Natural killer cell (primary cell): ENCODE data around the gene MATN1. TPM values are rescaled to one million over a fixed set of nuclear protein-coding genes. Genes with fewer than 3 reads are reported as not detected.

ENCODE experiments used
- ATAC-seq, 3 donors: fragments of 150-1000 bp in 2 of 3; fragments of 200-7000 bp in 1 of 3; cut with Tn5 transposase; 1 replicate in 1 of 3; 2 replicates in 2 of 3; pipeline ENCODE4 v1.10.0; 2021; ENCODE audit warnings: mild to moderate bottlenecking in 2 of 3, moderate library complexity in 2 of 3
- DNase-seq, 2 donors: peaks; one replicate each; pipeline versions ENCODE4 v3.0.0 to v3.0.0-alpha.2; 2013 to 2021; ENCODE audit warnings: mixed read lengths in 1 of 2
- H3K27ac ChIP-seq: one replicate; pipeline ENCODE4 v1.5.1; 2013; ENCODE audit warnings: mild to moderate bottlenecking, low read length
- H3K27me3 ChIP-seq: one replicate; pipeline ENCODE4 v1.6.1; 2013; ENCODE audit warnings: low read length; ENCODE audit not compliant: control insufficient read depth, insufficient read depth
- H3K36me3 ChIP-seq: one replicate; pipeline ENCODE4 v1.6.1; 2013; ENCODE audit warnings: low read length; ENCODE audit not compliant: control insufficient read depth, insufficient read depth
- H3K4me1 ChIP-seq: one replicate; pipeline ENCODE4 v1.6.1; 2013; ENCODE audit warnings: low read length; ENCODE audit not compliant: control insufficient read depth, insufficient read depth
- H3K4me3 ChIP-seq: one replicate; pipeline ENCODE4 v1.5.1; 2013; ENCODE audit warnings: low read length
- H3K9me3 ChIP-seq: one replicate; pipeline ENCODE4 v1.6.1; 2013; ENCODE audit warnings: low read length; ENCODE audit not compliant: control insufficient read depth, insufficient read depth
- H3K27ac Mint-ChIP-seq, 2 donors: one replicate each; pipeline ENCODE4 v1.8.0; 2022; ENCODE audit warnings: mild to moderate bottlenecking in 2 of 2, mixed read lengths in 2 of 2, moderate library complexity in 1 of 2
- H3K27me3 Mint-ChIP-seq, 2 donors: one replicate each; pipeline ENCODE4 v1.8.0; 2022; ENCODE audit warnings: low read depth in 2 of 2, mixed read lengths in 2 of 2
- H3K36me3 Mint-ChIP-seq: one replicate; pipeline ENCODE4 v1.8.0; 2022; ENCODE audit warnings: mixed read lengths
- H3K4me1 Mint-ChIP-seq, 2 donors: one replicate each; pipeline ENCODE4 v1.8.0; 2022; ENCODE audit warnings: mixed read lengths in 2 of 2
- H3K4me3 Mint-ChIP-seq: one replicate; pipeline ENCODE4 v1.8.0; 2022; ENCODE audit warnings: mild to moderate bottlenecking, moderate library complexity, mixed read lengths
- H3K9me3 Mint-ChIP-seq, 2 donors: one replicate each; pipeline ENCODE4 v1.8.0; 2022; ENCODE audit warnings: mixed read lengths in 2 of 2
- whole genome bisulfite sequencing: methylation state at CpG from one replicate; pipeline ENCODE4 v1.1.7; 2013; ENCODE audit warnings: missing lambda C conversion rate; ENCODE audit not compliant: insufficient coverage; 5-methylcytosine and 5-hydroxymethylcytosine counted together
- intact Hi-C: fragments of 100-400 bp; cut with micrococcal nuclease; formaldehyde crosslinking; loops from one replicate; pipeline ENCODE4 v1.14.2; 2022
- total RNA-seq, 4 donors: library from RNA; stranded (reverse); fragments of 120-200 nt in 1 of 4; gene quantifications; one replicate each; pipeline versions ENCODE4 v1.2.3 to v1.2.4, GENCODE V29; 2013 to 2022
- TF ChIP-seq, protein P1 (sequence below): fragments of 200-600 bp; IDR thresholded peaks from one replicate; pipeline ENCODE4 v1.8.0; 2022; ENCODE audit warnings: antibody characterized with exemption

MATN1 gene
- total RNA-seq, 3 donors from 2014 or later (not counting 1 experiment from before 2014, with no cell fraction given), result 0.93 to 1.7 (median 1.2) TPM

DNA sequence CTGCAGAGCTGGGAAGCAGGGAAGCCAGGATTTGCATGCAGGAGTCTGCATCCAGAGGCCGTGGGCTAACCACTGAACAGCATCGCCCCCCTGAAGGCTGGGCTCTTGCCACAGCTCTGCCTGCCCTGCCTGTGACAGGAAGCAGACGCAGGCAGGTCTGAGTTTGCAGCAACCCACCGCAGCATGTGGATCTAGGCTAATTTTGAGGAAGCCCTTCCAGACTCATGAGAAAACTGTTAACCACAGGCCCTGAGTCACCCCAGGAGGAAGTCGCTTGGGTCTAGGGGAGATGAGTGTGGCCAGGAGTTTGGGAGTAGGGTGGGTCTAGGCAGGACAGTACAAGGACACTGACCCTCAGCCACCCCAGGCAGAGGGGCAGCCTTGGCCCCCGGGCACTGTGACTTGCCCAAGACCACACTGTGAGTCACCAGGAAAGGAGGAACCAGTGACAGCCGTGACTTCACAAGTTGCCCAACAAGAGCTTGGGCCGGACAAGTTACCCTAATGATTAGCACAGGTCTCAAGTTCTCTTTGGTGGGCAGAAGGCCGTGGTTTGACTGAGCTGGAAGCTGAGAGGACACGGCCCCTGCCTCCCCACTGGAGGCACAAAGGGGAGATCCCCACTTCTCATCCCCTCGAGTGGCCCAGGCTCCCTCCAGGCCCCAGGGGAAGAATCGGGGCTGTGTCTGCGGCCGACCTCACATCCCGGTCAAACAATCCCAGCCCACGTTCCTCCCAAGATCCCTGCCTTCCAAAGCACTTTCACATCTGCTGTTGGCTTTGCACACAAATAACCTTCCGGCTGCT is 33.4 kb upstream of the MATN1 start:
- Mint-ChIP-seq H3K4me3 (peak overlapping the region; percentile 99), H3K36me3 (no peaks in the 10 kb centered on the region), H3K9me3 (no peaks in the 10 kb centered on the region), H3K27ac (peak overlapping the region; percentile 99 to 100), H3K4me1 (peaks cover 81 to 88% of the 10 kb centered on the region in 2 donors), H3K27me3 (no peaks in the 10 kb centered on the region)
- peak overlapping the region; percentile 95 for H3K27ac ChIP-seq
- peak overlapping the region; percentile 87 for H3K4me3 ChIP-seq
- TF ChIP-seq, protein P1, sequence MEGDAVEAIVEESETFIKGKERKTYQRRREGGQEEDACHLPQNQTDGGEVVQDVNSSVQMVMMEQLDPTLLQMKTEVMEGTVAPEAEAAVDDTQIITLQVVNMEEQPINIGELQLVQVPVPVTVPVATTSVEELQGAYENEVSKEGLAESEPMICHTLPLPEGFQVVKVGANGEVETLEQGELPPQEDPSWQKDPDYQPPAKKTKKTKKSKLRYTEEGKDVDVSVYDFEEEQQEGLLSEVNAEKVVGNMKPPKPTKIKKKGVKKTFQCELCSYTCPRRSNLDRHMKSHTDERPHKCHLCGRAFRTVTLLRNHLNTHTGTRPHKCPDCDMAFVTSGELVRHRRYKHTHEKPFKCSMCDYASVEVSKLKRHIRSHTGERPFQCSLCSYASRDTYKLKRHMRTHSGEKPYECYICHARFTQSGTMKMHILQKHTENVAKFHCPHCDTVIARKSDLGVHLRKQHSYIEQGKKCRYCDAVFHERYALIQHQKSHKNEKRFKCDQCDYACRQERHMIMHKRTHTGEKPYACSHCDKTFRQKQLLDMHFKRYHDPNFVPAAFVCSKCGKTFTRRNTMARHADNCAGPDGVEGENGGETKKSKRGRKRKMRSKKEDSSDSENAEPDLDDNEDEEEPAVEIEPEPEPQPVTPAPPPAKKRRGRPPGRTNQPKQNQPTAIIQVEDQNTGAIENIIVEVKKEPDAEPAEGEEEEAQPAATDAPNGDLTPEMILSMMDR, result no peak
- H3K36me3 ChIP-seq, result peaks cover 9% of the 10 kb centered on the region
- no peaks in the 10 kb centered on the region for H3K9me3 ChIP-seq
- no peaks in the 10 kb centered on the region for H3K27me3 ChIP-seq
- intact Hi-C loops, result loop anchor here (1.0 to 10.0 kb wide), 4 partner anchors 7 to 548 kb away; no protein-coding TSS in a partner anchor
- DNase-seq, result peak; percentile 72 to 87
- 0% methylated on average over 17 of the region's 17 CpGs for WGBS
- ATAC-seq, result peak; percentile 66 to 87 (median 73)
- peaks cover 88% of the 10 kb centered on the region for H3K4me1 ChIP-seq

DNA sequence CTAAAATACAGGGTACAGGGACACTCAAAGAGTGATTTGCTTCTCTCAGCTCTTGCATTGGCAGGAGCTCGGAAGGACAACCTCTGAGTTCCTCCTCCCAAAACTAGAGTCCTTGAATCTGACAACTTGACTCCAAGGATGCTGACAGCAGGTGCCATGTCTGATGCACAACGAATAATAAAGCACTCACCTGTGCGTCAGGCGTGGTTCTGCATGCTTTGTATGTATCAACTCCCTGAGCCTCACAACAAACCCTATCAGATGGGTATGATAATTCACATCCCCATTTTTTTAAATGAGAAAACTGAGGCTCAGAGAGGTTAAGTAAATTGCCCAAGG is 32.8 kb upstream of the MATN1 start:
- H3K4me1 Mint-ChIP-seq, result peaks cover 87 to 93% of the 10 kb centered on the region in 2 donors
- DNase-seq (no peak), ATAC-seq (no peak)

DNA sequence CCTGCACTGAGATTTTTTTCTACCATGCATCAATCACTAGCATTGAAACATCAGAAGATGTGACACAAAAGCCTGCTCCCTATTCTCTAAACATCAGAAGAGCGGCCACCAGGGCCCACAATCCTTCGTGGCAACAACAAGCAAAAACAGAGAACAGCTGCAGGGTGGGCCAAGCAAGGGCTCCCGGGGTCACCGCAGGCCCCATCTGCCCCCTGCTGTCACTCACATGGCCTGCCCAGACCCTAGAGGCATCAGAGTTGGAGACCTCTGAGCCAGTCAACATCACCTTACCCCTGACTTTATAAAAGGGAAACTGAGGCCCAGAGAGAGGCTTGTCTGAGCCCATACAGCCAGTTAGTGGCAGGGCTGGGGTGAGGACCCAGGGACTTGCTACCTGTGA is 32.4 kb upstream of the MATN1 start:
- Histone ChIP-seq H3K27me3 (no peaks in the 10 kb centered on the region), H3K9me3 (no peaks in the 10 kb centered on the region), H3K4me1 (peaks cover 91% of the 10 kb centered on the region), H3K27ac (peak overlapping the region; percentile 95), H3K4me3 (peak overlapping the region; percentile 87), H3K36me3 (peaks cover 10% of the 10 kb centered on the region)
- 19% methylated on average over 4 of the region's 4 CpGs for WGBS
- Mint-ChIP-seq H3K27ac (peak overlapping the region; percentile 99 to 100), H3K4me3 (peak overlapping the region; percentile 99), H3K36me3 (no peaks in the 10 kb centered on the region), H3K4me1 (peaks cover 91 to 94% of the 10 kb centered on the region in 2 donors), H3K9me3 (no peaks in the 10 kb centered on the region), H3K27me3 (no peaks in the 10 kb centered on the region)
- no peak for ATAC-seq
- TF ChIP-seq, protein P1, result no peak
- intact Hi-C loops, result loop anchor here (1.0 to 10.0 kb wide), 3 partner anchors 11 to 549 kb away; no protein-coding TSS in a partner anchor
- DNase-seq, result peak in 1 of 2 donors; percentile 26

More for the DNA sequence above, 32.8 kb upstream of the MATN1 start:
- peak overlapping the region; percentile 99 to 100 for H3K27ac Mint-ChIP-seq
- 15% methylated on average over 4 of the region's 4 CpGs for WGBS
- Histone ChIP-seq H3K4me3 (peak overlapping the region; percentile 87), H3K27me3 (no peaks in the 10 kb centered on the region), H3K9me3 (no peaks in the 10 kb centered on the region), H3K4me1 (peaks cover 90% of the 10 kb centered on the region), H3K27ac (peak overlapping the region; percentile 95), H3K36me3 (peaks cover 10% of the 10 kb centered on the region)
- H3K4me3 Mint-ChIP-seq, result peak overlapping the region; percentile 99
- intact Hi-C loops, result loop anchor here (1.0 to 10.0 kb wide), 3 partner anchors 12 to 549 kb away; no protein-coding TSS in a partner anchor
- H3K9me3 Mint-ChIP-seq, result no peaks in the 10 kb centered on the region
- TF ChIP-seq, protein P1, result no peak
- no peaks in the 10 kb centered on the region for H3K27me3 Mint-ChIP-seq
- H3K36me3 Mint-ChIP-seq, result no peaks in the 10 kb centered on the region
